GM20000 (cell line): Measurements from ENCODE around the gene CDH18.

Source experiments
- DNase-seq: peaks from one replicate; pipeline ENCODE4 v3.0.0; 2012; ENCODE audit warnings: low spot score
- CTCF ChIP-seq: IDR thresholded peaks from 2 replicates; pipeline ENCODE4 v1.5.1; 2012; ENCODE audit warnings: mild to moderate bottlenecking, control low read depth; ENCODE audit errors: extremely low read depth, missing control alignments

Gene CDH18

GRCh38 chr5:19886123-19886917 is 101.7 kb downstream of the CDH18 start:
- no peak for TF ChIP-seq CTCF
- no peak for DNase-seq

GRCh38 chr5:19885040-19885824 is 102.8 kb downstream of the CDH18 start:
- no peak for DNase-seq
- TF ChIP-seq CTCF = no peak

- TF ChIP-seq CTCF = no peak
- DNase-seq = no peak
Observed at GRCh38 chr5:19880859-19881436, 107.1 kb downstream of the CDH18 start.

GRCh38 chr5:19880458-19880857 is 107.5 kb downstream of the CDH18 start:
- no peak for TF ChIP-seq CTCF
- DNase-seq = no peak

GRCh38 chr5:19874811-19875210 is 113.2 kb downstream of the CDH18 start:
- TF ChIP-seq CTCF = no peak
- DNase-seq = no peak

GRCh38 chr5:19866090-19866450 is 121.9 kb downstream of the CDH18 start:
- DNase-seq = no peak
- TF ChIP-seq CTCF = no peak

GRCh38 chr5:19865336-19866089 is 122.5 kb downstream of the CDH18 start:
- TF ChIP-seq CTCF = no peak
- no peak for DNase-seq
